ENCODE data around the gene PHF8.

The PHF8 gene
- long read RNA-seq, partial matches to known transcripts: 7 of 14 reads
- long read RNA-seq, other reads (novel, unspliced or antisense): 7 of 14 reads

GRCh38 chrX:54044126-54044876, at the start of gene PHF8:
Gene PHF8 (minus strand): TSS chrX:54044473. CDS start chrX:54042728, 1,745 bp downstream.
- peak; percentile 28; the same call in 1 of the 2 replicates for TF ChIP-seq SPI1 (IDR thresholded peaks at IDR 0.05; ENCODE audit: borderline replicate concordance, low read depth)
- TF ChIP-seq CTCF (IDR thresholded peaks at IDR 0.05; ENCODE audit: insufficient read depth, low read length): no peak
- TF ChIP-seq POLR2AphosphoS5 (IDR thresholded peaks at IDR 0.05; ENCODE audit: low read depth): peak; percentile 82; the same call in 1 of the 2 replicates

GRCh38 chrX:54093571-54093970, 49.3 kb upstream of the PHF8 start:
- no peaks in the 10 kb centered on the region for H3K27me3 ChIP-seq (ENCODE audit: insufficient read depth, poor library complexity, severe bottlenecking)
- DNase-seq (ENCODE audit: low read depth in 1 of 2, low spot score in 1 of 2): no peak
- no peak overlapping the region for H3K4me3 ChIP-seq (replicated peaks; ENCODE audit: insufficient read depth, low read length)
- no peak overlapping the region for H3K27ac ChIP-seq (replicated peaks)
- TF ChIP-seq SPI1 (IDR thresholded peaks at IDR 0.05; ENCODE audit: borderline replicate concordance, low read depth) (no peak), GABPA (IDR thresholded peaks at IDR 0.05; ENCODE audit: low read depth) (no peak), POLR2AphosphoS5 (IDR thresholded peaks at IDR 0.05; ENCODE audit: low read depth) (no peak), REST (IDR thresholded peaks at IDR 0.05; ENCODE audit: insufficient replicate concordance, low read depth) (no peak), CTCF (IDR thresholded peaks at IDR 0.05; ENCODE audit: insufficient read depth, low read length) (no peak)

More at GRCh38 chrX:54044126-54044876, at the start of gene PHF8:
- Histone ChIP-seq H3K27me3 (ENCODE audit: insufficient read depth, poor library complexity, severe bottlenecking) (no peaks in the 10 kb centered on the region), H3K4me3 (replicated peaks; ENCODE audit: insufficient read depth, low read length) (peak within 1 kb of the TSS; percentile 66), H3K27ac (replicated peaks) (peak within 1 kb of the TSS; percentile 92)
- peak; percentile 80 to 92 for DNase-seq (ENCODE audit: low read depth in 1 of 2, low spot score in 1 of 2)

GRCh38 chrX:54093159-54093558, 48.9 kb upstream of the PHF8 start:
- no peak overlapping the region for H3K4me3 ChIP-seq (replicated peaks; ENCODE audit: insufficient read depth, low read length)
- no peak for DNase-seq (ENCODE audit: low read depth in 1 of 2, low spot score in 1 of 2)
- no peak overlapping the region for H3K27ac ChIP-seq (replicated peaks)
- TF ChIP-seq SPI1 (IDR thresholded peaks at IDR 0.05; ENCODE audit: borderline replicate concordance, low read depth): no peak
- TF ChIP-seq POLR2AphosphoS5 (IDR thresholded peaks at IDR 0.05; ENCODE audit: low read depth): no peak
- TF ChIP-seq GABPA (IDR thresholded peaks at IDR 0.05; ENCODE audit: low read depth): no peak
- no peak for TF ChIP-seq CTCF (IDR thresholded peaks at IDR 0.05; ENCODE audit: insufficient read depth, low read length)
- no peaks in the 10 kb centered on the region for H3K27me3 ChIP-seq (ENCODE audit: insufficient read depth, poor library complexity, severe bottlenecking)

- DNase-seq (ENCODE audit: low read depth in 1 of 2, low spot score in 1 of 2): no peak
- TF ChIP-seq REST (IDR thresholded peaks at IDR 0.05; ENCODE audit: insufficient replicate concordance, low read depth) (no peak), GABPA (IDR thresholded peaks at IDR 0.05; ENCODE audit: low read depth) (no peak), POLR2AphosphoS5 (IDR thresholded peaks at IDR 0.05; ENCODE audit: low read depth) (no peak), SPI1 (IDR thresholded peaks at IDR 0.05; ENCODE audit: borderline replicate concordance, low read depth) (no peak), CTCF (IDR thresholded peaks at IDR 0.05; ENCODE audit: insufficient read depth, low read length) (no peak)
- H3K27ac ChIP-seq (replicated peaks): no peak overlapping the region
- H3K27me3 ChIP-seq (ENCODE audit: insufficient read depth, poor library complexity, severe bottlenecking): no peaks in the 10 kb centered on the region
- no peak overlapping the region for H3K4me3 ChIP-seq (replicated peaks; ENCODE audit: insufficient read depth, low read length)
These were observed 46.6 kb upstream of the PHF8 start for GRCh38 chrX:54090880-54091279.
